BE2C (cell line): ENCODE data around the gene USH1C.

Experiments used
- DNase-seq: peaks from one replicate; pipeline ENCODE4 v3.0.0-alpha.2; 2020
- H3K27me3 ChIP-seq: fragments of 250-450 bp; sonication (Bioruptor Pico); 2 replicates; pipeline ENCODE4 v1.5.1; 2020; ENCODE audit warnings: mild to moderate bottlenecking
- H3K36me3 ChIP-seq: fragments of 250-450 bp; sonication (Bioruptor Pico); 2 replicates; pipeline ENCODE4 v1.5.1; 2020; ENCODE audit warnings: mild to moderate bottlenecking
- H3K4me1 ChIP-seq: fragments of 250-450 bp; sonication (Bioruptor Pico); 2 replicates; pipeline ENCODE4 v1.5.1; 2020
- H3K4me3 ChIP-seq: 2 replicates; pipeline ENCODE4 v1.5.1; 2011; ENCODE audit warnings: low read depth, low read length
- H3K9me3 ChIP-seq: fragments of 250-450 bp; sonication (Bioruptor Pico); 2 replicates; pipeline ENCODE4 v1.5.1; 2020
- TF ChIP-seq, protein P1 (sequence below): IDR thresholded peaks from 2 replicates; pipeline ENCODE4 v1.5.1; 2012; ENCODE audit warnings: mild to moderate bottlenecking, low read depth, low read length

USH1C gene

GRCh38 chr11:17458268-17458667, 85.9 kb downstream of the USH1C start:
- TF ChIP-seq, protein P1, sequence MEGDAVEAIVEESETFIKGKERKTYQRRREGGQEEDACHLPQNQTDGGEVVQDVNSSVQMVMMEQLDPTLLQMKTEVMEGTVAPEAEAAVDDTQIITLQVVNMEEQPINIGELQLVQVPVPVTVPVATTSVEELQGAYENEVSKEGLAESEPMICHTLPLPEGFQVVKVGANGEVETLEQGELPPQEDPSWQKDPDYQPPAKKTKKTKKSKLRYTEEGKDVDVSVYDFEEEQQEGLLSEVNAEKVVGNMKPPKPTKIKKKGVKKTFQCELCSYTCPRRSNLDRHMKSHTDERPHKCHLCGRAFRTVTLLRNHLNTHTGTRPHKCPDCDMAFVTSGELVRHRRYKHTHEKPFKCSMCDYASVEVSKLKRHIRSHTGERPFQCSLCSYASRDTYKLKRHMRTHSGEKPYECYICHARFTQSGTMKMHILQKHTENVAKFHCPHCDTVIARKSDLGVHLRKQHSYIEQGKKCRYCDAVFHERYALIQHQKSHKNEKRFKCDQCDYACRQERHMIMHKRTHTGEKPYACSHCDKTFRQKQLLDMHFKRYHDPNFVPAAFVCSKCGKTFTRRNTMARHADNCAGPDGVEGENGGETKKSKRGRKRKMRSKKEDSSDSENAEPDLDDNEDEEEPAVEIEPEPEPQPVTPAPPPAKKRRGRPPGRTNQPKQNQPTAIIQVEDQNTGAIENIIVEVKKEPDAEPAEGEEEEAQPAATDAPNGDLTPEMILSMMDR = no peak
- no peaks in the 10 kb centered on the region for H3K36me3 ChIP-seq
- H3K4me3 ChIP-seq = no peak overlapping the region
- peaks cover 1% of the 10 kb centered on the region; the same call in 1 of the 2 replicates for H3K4me1 ChIP-seq
- no peaks in the 10 kb centered on the region for H3K9me3 ChIP-seq
- no peaks in the 10 kb centered on the region for H3K27me3 ChIP-seq
- DNase-seq = no peak

- TF ChIP-seq, protein P1 = no peak
- no peaks in the 10 kb centered on the region for H3K36me3 ChIP-seq
- no peaks in the 10 kb centered on the region for H3K9me3 ChIP-seq
- no peak for DNase-seq
- no peaks in the 10 kb centered on the region for H3K27me3 ChIP-seq
- no peak overlapping the region for H3K4me3 ChIP-seq
- no peaks in the 10 kb centered on the region for H3K4me1 ChIP-seq
These were observed 86.6 kb downstream of the USH1C start for GRCh38 chr11:17457396-17458173.

GRCh38 chr11:17452668-17453067, 91.5 kb downstream of the USH1C start:
- TF ChIP-seq, protein P1 = no peak
- H3K4me3 ChIP-seq = no peak overlapping the region
- DNase-seq = no peak
- H3K9me3 ChIP-seq = no peaks in the 10 kb centered on the region
- no peaks in the 10 kb centered on the region for H3K27me3 ChIP-seq
- no peaks in the 10 kb centered on the region for H3K4me1 ChIP-seq
- H3K36me3 ChIP-seq = no peaks in the 10 kb centered on the region

- no peaks in the 10 kb centered on the region for H3K27me3 ChIP-seq
- TF ChIP-seq, protein P1 = no peak
These were observed 95.1 kb downstream of the USH1C start for GRCh38 chr11:17449158-17449557.

DNA sequence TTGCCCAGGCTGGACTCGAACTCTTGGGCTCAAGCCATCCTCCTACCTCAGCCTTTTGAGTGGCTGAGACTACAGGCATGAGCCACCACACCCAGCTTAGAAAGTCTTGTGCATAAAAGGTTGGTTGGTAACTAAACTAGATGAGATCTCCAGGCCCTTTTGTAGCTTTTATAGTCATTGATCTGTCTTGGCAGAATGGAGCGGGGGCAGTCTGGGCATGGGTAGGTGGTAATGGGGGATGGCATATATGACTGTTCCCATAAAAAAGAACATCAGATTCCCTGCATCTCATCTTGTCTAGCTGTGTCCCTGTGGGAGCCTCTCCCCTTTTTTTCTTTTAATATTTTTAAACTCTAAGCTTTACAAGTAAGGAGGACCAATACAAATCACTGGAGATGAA, 97.7 kb downstream of the USH1C start:
- TF ChIP-seq, protein P1 = no peak
- Histone ChIP-seq H3K36me3 (no peaks in the 10 kb centered on the region), H3K4me3 (no peak overlapping the region), H3K4me1 (no peaks in the 10 kb centered on the region), H3K27me3 (no peaks in the 10 kb centered on the region), H3K9me3 (no peaks in the 10 kb centered on the region)
- no peak for DNase-seq

More at GRCh38 chr11:17449158-17449557, 95.1 kb downstream of the USH1C start:
- no peak overlapping the region for H3K4me3 ChIP-seq
- H3K36me3 ChIP-seq = no peaks in the 10 kb centered on the region
- no peaks in the 10 kb centered on the region for H3K9me3 ChIP-seq
- DNase-seq = no peak
- H3K4me1 ChIP-seq = no peaks in the 10 kb centered on the region

DNA sequence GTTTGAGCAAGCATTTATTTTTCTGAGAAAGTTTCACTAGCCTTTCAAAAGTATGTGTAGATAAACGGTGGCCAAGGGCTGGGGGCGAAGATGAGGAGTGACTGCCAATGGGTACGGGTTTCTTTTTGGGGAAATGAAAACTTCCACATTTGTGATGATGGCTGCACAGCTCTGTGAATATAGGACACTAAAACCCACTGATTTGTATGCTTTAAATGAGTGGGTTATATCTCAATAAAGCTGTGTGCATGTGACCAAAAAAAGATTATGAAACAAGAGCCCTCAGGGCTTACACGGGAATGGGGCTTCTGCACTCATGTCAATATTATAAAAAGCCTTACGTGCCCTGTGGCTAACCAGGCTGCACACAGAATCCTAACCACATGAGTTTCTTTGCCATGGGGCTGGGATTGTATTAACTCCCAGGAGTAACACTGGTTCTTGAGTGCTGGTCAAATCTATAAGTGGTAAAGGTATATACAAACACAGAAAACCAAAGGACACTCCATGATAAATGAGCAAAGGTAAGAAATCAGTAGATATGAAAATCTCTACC, 98.9 kb downstream of the USH1C start:
- no peak overlapping the region for H3K4me3 ChIP-seq
- no peaks in the 10 kb centered on the region for H3K36me3 ChIP-seq
- TF ChIP-seq, protein P1 = no peak
- no peaks in the 10 kb centered on the region for H3K4me1 ChIP-seq
- no peaks in the 10 kb centered on the region for H3K27me3 ChIP-seq
- DNase-seq = no peak
- H3K9me3 ChIP-seq = no peaks in the 10 kb centered on the region
